Tibial artery (tissue), 4 donors: ENCODE results near the gene ITPKA.

Experiments
- DNase-seq, 2 donors: peaks; one replicate each; pipeline ENCODE4 v3.0.0-alpha.2; 2019
- H3K27ac ChIP-seq, 2 donors: fragments of 200-600 bp; sonication (generic) in 1 of 2; 1 replicate in 1 of 2; 2 replicates in 1 of 2; pipeline ENCODE4 v1.5.1; 2018 to 2019; ENCODE audit warnings: mild to moderate bottlenecking in 1 of 2
- H3K27me3 ChIP-seq, 2 donors: fragments of 200-600 bp; sonication (generic) in 1 of 2; one replicate each; pipeline versions ENCODE4 v1.5.1 to v1.6.0; 2016 to 2019
- H3K36me3 ChIP-seq, 3 donors: fragments of 200-600 bp; sonication (generic) in 2 of 3; one replicate each; pipeline ENCODE4 v1.5.1; 2016 to 2019; ENCODE audit warnings: mild to moderate bottlenecking in 2 of 3
- H3K4me1 ChIP-seq, 4 donors: fragments of 200-600 bp; sonication (generic) in 2 of 4; 1 replicate in 3 of 4; 2 replicates in 1 of 4; pipeline ENCODE4 v1.5.1; 2016 to 2019
- H3K4me3 ChIP-seq, 2 donors: fragments of 200-600 bp; sonication (generic) in 1 of 2; 1 replicate in 1 of 2; 2 replicates in 1 of 2; pipeline ENCODE4 v1.5.1; 2018 to 2019; ENCODE audit warnings: mild to moderate bottlenecking in 2 of 2
- H3K9me3 ChIP-seq, 3 donors: fragments of 200-600 bp; sonication (generic) in 1 of 3; one replicate each; pipeline ENCODE4 v1.5.1; 2016 to 2019
- intact Hi-C: fragments of 100-400 bp; cut with DNase I; formaldehyde crosslinking; loops from one replicate; pipeline ENCODE4 v1.15.0; 2023; ENCODE audit warnings: low total_unique reads
- TF ChIP-seq, protein P1 (sequence below), 2 experiments: fragments of 200-600 bp in 1 of 2; fragments of 450-650 bp in 1 of 2; IDR thresholded peaks; one replicate each; pipeline ENCODE4 v1.5.1; 2017 to 2019; ENCODE audit warnings: antibody characterized with exemption in 2 of 2, mild to moderate bottlenecking in 1 of 2, moderate library complexity in 1 of 2

Gene ITPKA

DNA sequence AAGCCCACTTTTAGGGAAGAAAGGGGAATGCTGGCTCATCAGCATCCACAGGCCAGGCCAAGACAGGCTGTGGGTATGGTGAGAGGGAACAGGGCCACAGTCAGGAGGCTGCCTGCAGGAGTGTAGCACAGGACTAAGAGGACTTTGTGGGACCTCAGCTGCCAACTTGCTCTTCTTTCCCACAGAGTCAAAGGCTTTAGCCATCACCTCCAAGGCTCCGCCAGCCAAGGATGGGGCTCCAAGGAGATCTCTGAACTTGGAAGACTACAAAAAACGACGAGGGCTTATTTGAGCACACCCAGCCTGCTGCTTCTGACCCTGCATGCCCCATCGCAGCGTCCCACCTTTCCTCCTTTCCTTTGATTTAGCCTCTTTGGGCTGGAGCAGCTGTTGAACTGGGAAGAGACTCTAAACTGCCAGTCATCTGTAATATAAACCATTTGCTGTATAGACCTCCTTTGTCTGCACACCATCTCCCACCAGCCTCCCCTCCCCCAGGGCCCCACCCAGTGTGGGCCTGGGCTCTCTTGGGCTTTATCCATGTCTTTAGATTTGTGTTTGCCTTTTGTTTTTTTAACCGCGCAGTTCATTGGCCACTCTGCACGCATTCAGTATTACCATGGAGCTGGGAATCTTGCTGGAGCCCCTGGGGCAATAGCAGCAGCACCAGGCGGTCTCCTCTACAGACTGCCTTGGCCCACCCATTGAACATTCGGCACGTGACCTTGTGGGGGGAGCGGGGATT, 13.1 kb upstream of the ITPKA start:
- Histone ChIP-seq H3K4me1 (no peaks in the 10 kb centered on the region), H3K4me3 (no peak overlapping the region), H3K27me3 (no peaks in the 10 kb centered on the region), H3K9me3 (no peaks in the 10 kb centered on the region), H3K27ac (no peak overlapping the region), H3K36me3 (peaks cover 66 to 75% (median 73%) of the 10 kb centered on the region in 3 donors)
- intact Hi-C loops: no loop called here
- TF ChIP-seq, protein P1, sequence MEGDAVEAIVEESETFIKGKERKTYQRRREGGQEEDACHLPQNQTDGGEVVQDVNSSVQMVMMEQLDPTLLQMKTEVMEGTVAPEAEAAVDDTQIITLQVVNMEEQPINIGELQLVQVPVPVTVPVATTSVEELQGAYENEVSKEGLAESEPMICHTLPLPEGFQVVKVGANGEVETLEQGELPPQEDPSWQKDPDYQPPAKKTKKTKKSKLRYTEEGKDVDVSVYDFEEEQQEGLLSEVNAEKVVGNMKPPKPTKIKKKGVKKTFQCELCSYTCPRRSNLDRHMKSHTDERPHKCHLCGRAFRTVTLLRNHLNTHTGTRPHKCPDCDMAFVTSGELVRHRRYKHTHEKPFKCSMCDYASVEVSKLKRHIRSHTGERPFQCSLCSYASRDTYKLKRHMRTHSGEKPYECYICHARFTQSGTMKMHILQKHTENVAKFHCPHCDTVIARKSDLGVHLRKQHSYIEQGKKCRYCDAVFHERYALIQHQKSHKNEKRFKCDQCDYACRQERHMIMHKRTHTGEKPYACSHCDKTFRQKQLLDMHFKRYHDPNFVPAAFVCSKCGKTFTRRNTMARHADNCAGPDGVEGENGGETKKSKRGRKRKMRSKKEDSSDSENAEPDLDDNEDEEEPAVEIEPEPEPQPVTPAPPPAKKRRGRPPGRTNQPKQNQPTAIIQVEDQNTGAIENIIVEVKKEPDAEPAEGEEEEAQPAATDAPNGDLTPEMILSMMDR (IDR thresholded peaks at IDR 0.05): no peak
- DNase-seq: no peak

DNA sequence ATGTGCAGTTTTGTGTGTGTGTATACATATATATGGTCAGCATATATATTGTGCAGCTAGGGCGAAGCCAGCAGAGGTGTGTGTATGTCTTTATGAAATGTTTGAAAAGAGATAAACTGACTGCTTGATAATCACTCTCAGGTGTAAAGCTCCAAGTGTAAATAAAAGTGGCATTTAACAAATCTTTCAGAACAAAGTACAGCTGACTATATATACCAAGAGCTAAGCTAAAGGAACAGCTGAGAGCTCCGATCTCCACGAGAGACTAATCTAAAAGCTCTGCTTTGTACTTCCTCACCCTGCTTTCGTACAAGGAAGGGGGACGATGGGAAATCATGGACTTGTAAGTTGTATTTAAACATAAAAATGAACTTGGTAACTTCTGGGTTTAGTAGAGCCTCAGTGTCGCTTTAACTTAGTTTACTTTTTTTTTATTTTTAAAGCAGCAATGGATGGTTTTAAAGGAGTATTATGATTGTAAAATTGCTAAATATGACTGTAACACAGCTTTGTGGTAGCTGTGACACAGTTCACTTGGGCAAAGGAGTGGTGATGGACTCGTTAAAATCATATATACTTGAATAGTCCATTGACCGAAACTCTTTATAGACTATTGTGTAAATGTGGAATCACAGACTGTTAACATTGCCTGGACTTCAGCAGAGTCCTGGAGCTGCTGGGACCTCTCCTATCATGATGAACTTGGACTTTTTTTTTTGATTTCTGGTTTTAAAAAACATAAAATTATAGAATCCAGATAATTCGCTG, 11.4 kb upstream of the ITPKA start:
- TF ChIP-seq, protein P1 (IDR thresholded peaks at IDR 0.05): no peak
- peaks cover 0 to 8% of the 10 kb centered on the region in 2 donors for H3K27me3 ChIP-seq
- H3K9me3 ChIP-seq: no peaks in the 10 kb centered on the region
- H3K36me3 ChIP-seq: peaks cover 49 to 58% (median 55%) of the 10 kb centered on the region in 3 donors
- H3K4me3 ChIP-seq: no peak overlapping the region
- H3K27ac ChIP-seq: no peak overlapping the region
- no peaks in the 10 kb centered on the region for H3K4me1 ChIP-seq
- DNase-seq: no peak
- intact Hi-C loops: no loop called here

DNA sequence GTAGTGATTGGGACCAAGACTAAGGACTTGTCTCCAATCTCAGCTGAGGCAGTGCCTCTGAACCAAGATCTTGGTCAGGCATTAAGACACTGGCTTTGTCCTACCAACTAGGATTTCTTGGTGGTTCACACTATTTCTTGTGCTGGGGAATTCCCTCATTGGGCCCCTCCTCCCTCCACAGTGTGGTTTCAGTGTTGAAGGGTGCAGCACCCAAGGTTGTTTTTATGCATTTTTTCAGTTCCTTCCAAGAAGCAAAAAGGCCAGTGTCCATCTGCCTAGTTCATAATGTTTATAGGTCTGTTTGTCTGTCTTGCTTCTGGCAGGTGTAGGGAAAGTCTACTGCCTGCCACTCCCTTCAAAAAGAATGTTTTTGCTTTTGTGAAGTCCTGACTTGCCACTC, 10.6 kb upstream of the ITPKA start:
- no peak for DNase-seq
- Histone ChIP-seq H3K27ac (no peak overlapping the region), H3K9me3 (no peaks in the 10 kb centered on the region), H3K27me3 (peaks cover 0 to 10% of the 10 kb centered on the region in 2 donors), H3K4me3 (no peak overlapping the region), H3K36me3 (peaks cover 40 to 50% (median 48%) of the 10 kb centered on the region in 3 donors), H3K4me1 (no peaks in the 10 kb centered on the region)
- TF ChIP-seq, protein P1 (IDR thresholded peaks at IDR 0.05): no peak
- intact Hi-C loops: no loop called here

DNA sequence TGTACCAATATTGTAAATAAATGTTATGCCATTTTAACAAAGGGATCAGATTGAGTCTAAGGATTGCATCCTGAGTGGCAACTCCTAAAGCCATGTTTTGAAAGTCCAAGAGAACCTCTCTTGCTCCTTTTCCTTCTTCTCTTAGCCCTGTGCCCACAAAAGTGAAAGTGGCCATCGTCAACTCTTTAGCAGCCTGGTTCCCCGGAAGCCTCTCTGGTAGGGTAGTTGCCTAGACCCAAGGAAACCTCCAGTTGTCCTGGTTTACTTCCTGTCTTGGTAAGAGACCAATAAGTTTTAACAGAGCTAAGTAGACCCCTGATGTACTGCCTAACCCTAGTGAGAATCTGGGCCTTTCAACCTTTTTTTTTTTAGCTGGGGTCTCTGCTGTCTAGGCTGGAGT, 10.2 kb upstream of the ITPKA start:
- Histone ChIP-seq H3K36me3 (peaks cover 36 to 46% (median 45%) of the 10 kb centered on the region in 3 donors), H3K4me3 (no peak overlapping the region), H3K27me3 (peaks cover 0 to 12% of the 10 kb centered on the region in 2 donors), H3K9me3 (no peaks in the 10 kb centered on the region), H3K4me1 (no peaks in the 10 kb centered on the region), H3K27ac (no peak overlapping the region)
- TF ChIP-seq, protein P1 (IDR thresholded peaks at IDR 0.05): no peak
- DNase-seq: no peak
- intact Hi-C loops: no loop called here

DNA sequence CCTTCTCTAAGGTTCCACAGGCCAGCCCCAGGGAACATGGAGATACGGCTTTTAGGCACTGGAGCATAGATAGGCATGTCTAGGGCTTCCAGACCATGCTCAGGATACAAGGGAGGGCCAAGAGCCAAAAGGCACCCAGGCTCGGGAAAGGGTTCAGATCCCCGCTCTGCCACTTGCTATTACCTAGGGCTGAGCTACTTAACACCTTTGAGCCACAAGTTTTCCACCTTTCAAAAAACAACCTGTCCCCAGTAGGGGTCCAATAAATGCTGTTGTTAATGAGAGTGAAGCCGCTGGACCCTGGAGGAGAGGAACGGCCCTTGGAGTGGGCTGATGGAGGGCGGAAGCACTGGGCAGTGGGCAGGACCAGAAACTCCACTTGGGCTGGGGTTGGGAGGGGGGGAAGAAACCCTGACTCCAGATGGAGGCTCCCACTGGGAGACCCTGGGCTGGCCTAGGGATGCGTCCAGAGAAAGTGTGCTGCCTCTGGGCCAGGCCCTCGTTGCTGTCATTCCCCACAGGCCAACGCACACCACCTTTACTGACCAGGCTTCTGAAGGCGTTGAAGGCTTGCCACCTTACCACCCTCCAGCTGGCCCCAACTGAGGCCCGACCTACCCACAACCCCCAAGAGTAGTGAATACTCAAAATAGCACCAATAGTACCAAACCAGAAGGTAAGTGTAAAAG, 8.6 kb upstream of the ITPKA start:
- no peak overlapping the region for H3K4me3 ChIP-seq
- peaks cover 21 to 30% (median 29%) of the 10 kb centered on the region in 3 donors for H3K36me3 ChIP-seq
- TF ChIP-seq, protein P1 (IDR thresholded peaks at IDR 0.05): no peak
- DNase-seq: no peak
- no peaks in the 10 kb centered on the region for H3K9me3 ChIP-seq
- peaks cover 0 to 22% of the 10 kb centered on the region in 2 donors for H3K27me3 ChIP-seq
- intact Hi-C loops: no loop called here
- no peaks in the 10 kb centered on the region for H3K4me1 ChIP-seq
- H3K27ac ChIP-seq: no peak overlapping the region
